Large intestine (tissue), 3 donors: ENCODE measurements around the gene KCNK13. TPM values are rescaled to one million over a fixed set of nuclear protein-coding genes. Genes with fewer than 3 reads are reported as not detected.

Source experiments
- DNase-seq, 2 donors: peaks; one replicate each; pipeline versions ENCODE4 v3.0.0 to v3.0.0-alpha.2; 2013
- H3K27ac ChIP-seq: one replicate; pipeline ENCODE4 v1.5.1; 2013; ENCODE audit warnings: low read length
- H3K27me3 ChIP-seq: 2 replicates; pipeline ENCODE4 v1.6.1; 2013; ENCODE audit warnings: low read length; ENCODE audit not compliant: control insufficient read depth, insufficient read depth
- H3K36me3 ChIP-seq: 2 replicates; pipeline ENCODE4 v1.6.1; 2013; ENCODE audit warnings: low read length; ENCODE audit not compliant: control insufficient read depth, insufficient read depth
- H3K4me1 ChIP-seq: one replicate; pipeline ENCODE4 v1.6.1; 2013; ENCODE audit warnings: low read length; ENCODE audit not compliant: control insufficient read depth, insufficient read depth
- H3K4me3 ChIP-seq: one replicate; pipeline ENCODE4 v1.5.1; 2013; ENCODE audit warnings: low read length
- H3K9me3 ChIP-seq: one replicate; pipeline ENCODE4 v1.6.1; 2013; ENCODE audit warnings: mild to moderate bottlenecking, low read depth, low read length, moderate library complexity; ENCODE audit not compliant: control insufficient read depth
- WGBS: methylation state at CpG from one replicate; pipeline ENCODE4 v1.1.5; 2013; ENCODE audit warnings: low lambda C conversion rate; ENCODE audit not compliant: insufficient coverage; 5-methylcytosine and 5-hydroxymethylcytosine counted together
- polyA plus RNA-seq: library from polyadenylated mRNA; unstranded; fragments of 120-200 nt; gene quantifications from one replicate; pipeline ENCODE4 v1.2.1, GENCODE V29; 2013

KCNK13 gene
- polyA plus RNA-seq, 1 donor, result 0.64 TPM

GRCh38 chr14:90039253-90040010 lies 22.4 kb upstream of the KCNK13 start:
- H3K9me3 ChIP-seq, result no peaks in the 10 kb centered on the region
- no peaks in the 10 kb centered on the region for H3K27me3 ChIP-seq
- no peaks in the 10 kb centered on the region for H3K4me1 ChIP-seq
- H3K36me3 ChIP-seq, result peaks cover 35% of the 10 kb centered on the region
- no peak for DNase-seq
- WGBS, result no CpG with 5 or more reads among the region's 11 CpGs
- no peak overlapping the region for H3K27ac ChIP-seq
- no peak overlapping the region for H3K4me3 ChIP-seq

GRCh38 chr14:90040411-90040810 lies 21.4 kb upstream of the KCNK13 start:
- H3K36me3 ChIP-seq, result peaks cover 27% of the 10 kb centered on the region
- H3K4me3 ChIP-seq, result no peak overlapping the region
- H3K9me3 ChIP-seq, result no peaks in the 10 kb centered on the region
- H3K27me3 ChIP-seq, result no peaks in the 10 kb centered on the region
- WGBS, result no CpG with 5 or more reads among the region's 3 CpGs
- H3K27ac ChIP-seq, result no peak overlapping the region
- no peak for DNase-seq
- no peaks in the 10 kb centered on the region for H3K4me1 ChIP-seq

- Histone ChIP-seq H3K4me1 (no peaks in the 10 kb centered on the region), H3K9me3 (no peaks in the 10 kb centered on the region), H3K36me3 (peaks cover 17% of the 10 kb centered on the region), H3K27me3 (no peaks in the 10 kb centered on the region), H3K4me3 (no peak overlapping the region), H3K27ac (no peak overlapping the region)
- DNase-seq, result no peak
- no CpG with 5 or more reads among the region's 9 CpGs for WGBS
Measured at GRCh38 chr14:90042496-90043252, 19.1 kb upstream of the KCNK13 start.

GRCh38 chr14:90045616-90046015 lies 16.2 kb upstream of the KCNK13 start:
- no CpG with 5 or more reads among the region's 2 CpGs for WGBS
- H3K4me3 ChIP-seq, result no peak overlapping the region
- H3K4me1 ChIP-seq, result no peaks in the 10 kb centered on the region
- no peak for DNase-seq
- H3K9me3 ChIP-seq, result no peaks in the 10 kb centered on the region
- H3K36me3 ChIP-seq, result peaks cover 11% of the 10 kb centered on the region
- H3K27ac ChIP-seq, result no peak overlapping the region
- H3K27me3 ChIP-seq, result peaks cover under 1% of the 10 kb centered on the region

GRCh38 chr14:90049390-90049789 lies 12.4 kb upstream of the KCNK13 start:
- peaks cover 9% of the 10 kb centered on the region for H3K27me3 ChIP-seq
- no peak for DNase-seq
- WGBS, result no CpG with 5 or more reads among the region's 3 CpGs
- H3K4me1 ChIP-seq, result no peaks in the 10 kb centered on the region
- H3K27ac ChIP-seq, result no peak overlapping the region
- H3K9me3 ChIP-seq, result no peaks in the 10 kb centered on the region
- no peak overlapping the region for H3K4me3 ChIP-seq
- H3K36me3 ChIP-seq, result no peaks in the 10 kb centered on the region

GRCh38 chr14:90050271-90050670 lies 11.5 kb upstream of the KCNK13 start:
- H3K27ac ChIP-seq, result no peak overlapping the region
- H3K36me3 ChIP-seq, result no peaks in the 10 kb centered on the region
- no peak overlapping the region for H3K4me3 ChIP-seq
- WGBS, result no CpG with 5 or more reads among the region's 4 CpGs
- H3K4me1 ChIP-seq, result no peaks in the 10 kb centered on the region
- H3K27me3 ChIP-seq, result peaks cover 10% of the 10 kb centered on the region
- H3K9me3 ChIP-seq, result no peaks in the 10 kb centered on the region
- no peak for DNase-seq

- Histone ChIP-seq H3K9me3 (no peaks in the 10 kb centered on the region), H3K4me1 (no peaks in the 10 kb centered on the region), H3K27me3 (peaks cover 21% of the 10 kb centered on the region), H3K4me3 (no peak overlapping the region), H3K27ac (no peak overlapping the region), H3K36me3 (no peaks in the 10 kb centered on the region)
- no CpG with 5 or more reads among the region's 2 CpGs for WGBS
- DNase-seq, result no peak
Measured at GRCh38 chr14:90053044-90053443, 8.8 kb upstream of the KCNK13 start.

- DNase-seq, result no peak
- Histone ChIP-seq H3K4me3 (no peak overlapping the region), H3K36me3 (no peaks in the 10 kb centered on the region), H3K4me1 (no peaks in the 10 kb centered on the region), H3K27ac (no peak overlapping the region), H3K9me3 (no peaks in the 10 kb centered on the region), H3K27me3 (peaks cover 30% of the 10 kb centered on the region)
- no CpG with 5 or more reads among the region's 1 CpG for WGBS
Measured at GRCh38 chr14:90054803-90055202, 7.0 kb upstream of the KCNK13 start.

GRCh38 chr14:90056826-90057225 lies 5.0 kb upstream of the KCNK13 start:
- Histone ChIP-seq H3K9me3 (peaks cover 3% of the 10 kb centered on the region), H3K4me1 (peaks cover 3% of the 10 kb centered on the region), H3K4me3 (no peak overlapping the region), H3K36me3 (no peaks in the 10 kb centered on the region), H3K27ac (no peak overlapping the region), H3K27me3 (peaks cover 45% of the 10 kb centered on the region)
- 100% methylated on average over 1 of the region's 8 CpGs for WGBS
- DNase-seq, result no peak

GRCh38 chr14:90058876-90059458 lies 2.8 kb upstream of the KCNK13 start:
- Histone ChIP-seq H3K4me1 (peaks cover 7% of the 10 kb centered on the region), H3K27me3 (peaks cover 59% of the 10 kb centered on the region), H3K36me3 (no peaks in the 10 kb centered on the region), H3K27ac (no peak overlapping the region), H3K4me3 (no peak overlapping the region), H3K9me3 (peaks cover 3% of the 10 kb centered on the region)
- 96% methylated on average over 3 of the region's 7 CpGs for WGBS
- no peak for DNase-seq
